ENCODE data around the gene CSNK1E. TPM values are rescaled to one million over a fixed set of nuclear protein-coding genes. Genes with fewer than 3 reads are reported as not detected.
"Not testable (repeated sequence)": the region's sequence is repeated elsewhere in the genome, so short reads cannot be mapped to it uniquely, and the experiment has no call there.

The CSNK1E gene
- total and polyA plus RNA-seq, 2 experiments from 2014 or later = 46.9 to 130 TPM

DNA sequence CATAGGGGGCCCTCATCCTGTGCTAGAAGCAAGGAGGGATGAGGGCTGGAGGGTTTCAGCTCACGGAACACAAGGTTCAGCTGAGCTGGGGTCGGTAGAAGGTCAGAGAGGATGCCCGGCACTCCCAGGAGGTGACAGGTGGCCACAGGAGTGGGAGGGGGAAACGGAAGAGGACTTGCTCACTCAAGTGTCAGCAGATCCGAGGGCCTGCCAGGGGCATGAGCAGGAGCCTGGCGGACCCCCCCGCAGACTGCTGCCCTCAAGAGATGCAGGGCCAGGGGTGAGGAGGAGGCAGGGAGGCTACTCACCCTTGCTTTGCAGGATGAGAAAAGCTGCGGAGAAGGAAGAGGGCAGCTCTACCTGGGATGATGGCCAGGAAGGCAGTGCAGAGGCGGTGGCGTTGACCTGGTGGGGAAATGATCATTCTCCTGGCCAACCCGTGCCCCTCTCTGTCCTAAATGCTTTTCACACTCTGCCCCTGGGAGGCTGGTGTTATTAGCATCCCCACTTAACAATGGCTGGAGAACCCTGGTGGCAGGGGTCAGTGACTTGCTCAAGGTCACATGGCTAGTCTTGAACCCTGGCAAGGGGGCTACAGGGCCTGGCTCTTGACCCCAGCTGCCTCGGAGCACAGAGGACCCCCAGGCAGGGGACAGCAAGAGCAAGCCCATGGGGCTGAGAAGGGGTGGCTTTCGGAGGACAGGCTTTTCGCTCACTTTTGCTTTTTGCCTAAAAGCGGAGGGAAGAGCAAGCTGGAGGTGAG lies 30.1 kb upstream of the CSNK1E start:
- Histone ChIP-seq H3K9me2 (ENCODE audit: insufficient read depth) (no peaks in the 10 kb centered on the region), H2AFZ (no peak overlapping the region), H3K4me3 (no peak overlapping the region), H3K4me2 (ENCODE audit: unreplicated experiment) (no peak overlapping the region), H3K4me1 (ENCODE audit: insufficient read depth) (no peaks in the 10 kb centered on the region), H3K9me3 (ENCODE audit: low read depth) (no peaks in the 10 kb centered on the region), H4K20me1 (ENCODE audit: insufficient read depth) (no peaks in the 10 kb centered on the region), H3K36me3 (ENCODE audit: low read depth) (no peaks in the 10 kb centered on the region), H3K9ac (no peak overlapping the region), H3F3A (ENCODE audit: insufficient read depth) (no peaks in the 10 kb centered on the region), H3K27ac (no peak overlapping the region), H3K79me2 (ENCODE audit: insufficient read depth) (no peaks in the 10 kb centered on the region), H3K27me3 (replicated peaks; ENCODE audit: insufficient read depth) (no peaks in the 10 kb centered on the region)
- 63 to 65% methylated on average over 15 of the region's 15 CpGs for WGBS, 2 experiments (ENCODE audit: low coverage in 1 of 2, low lambda C conversion rate in 2 of 2, missing lambda C conversion rate in 2 of 2)
- TF ChIP-seq EZH2phosphoT487 (IDR thresholded peaks at IDR 0.05; ENCODE audit: insufficient read depth, low read depth) = no peak
- no peak for TF ChIP-seq EZH2 (IDR thresholded peaks at IDR 0.05; ENCODE audit: insufficient read depth, poor library complexity, severe bottlenecking)
- DNase-seq = no peak
- in situ Hi-C loops (cut with MboI) = no loop called here

DNA sequence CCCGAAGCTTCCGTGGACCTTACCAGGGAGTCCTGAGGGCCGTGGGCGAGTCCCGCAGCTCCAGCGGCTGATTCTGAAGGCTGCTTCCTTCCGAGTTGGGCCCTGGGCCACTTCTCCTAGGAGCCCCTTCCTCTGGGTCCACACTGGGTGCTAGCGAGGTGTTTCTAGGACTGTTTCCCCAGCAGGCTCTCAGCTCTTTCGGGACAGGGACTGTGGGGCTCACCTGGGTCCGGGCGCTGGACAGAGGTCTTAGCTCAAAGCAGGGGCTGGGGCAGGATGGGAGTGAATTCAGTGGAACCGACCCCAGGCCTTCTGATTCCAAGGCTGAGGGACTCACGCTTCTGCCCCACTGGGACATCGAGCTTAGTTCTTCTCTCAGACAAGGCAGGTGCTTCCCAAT lies 29.3 kb upstream of the CSNK1E start:
- no peak for TF ChIP-seq EZH2 (IDR thresholded peaks at IDR 0.05; ENCODE audit: insufficient read depth, poor library complexity, severe bottlenecking)
- TF ChIP-seq EZH2phosphoT487 (IDR thresholded peaks at IDR 0.05; ENCODE audit: insufficient read depth, low read depth) = no peak
- 86 to 87% methylated on average over 14 of the region's 14 CpGs for WGBS, 2 experiments (ENCODE audit: low coverage in 1 of 2, low lambda C conversion rate in 2 of 2, missing lambda C conversion rate in 2 of 2)
- no peak overlapping the region for H3K27ac ChIP-seq

DNA sequence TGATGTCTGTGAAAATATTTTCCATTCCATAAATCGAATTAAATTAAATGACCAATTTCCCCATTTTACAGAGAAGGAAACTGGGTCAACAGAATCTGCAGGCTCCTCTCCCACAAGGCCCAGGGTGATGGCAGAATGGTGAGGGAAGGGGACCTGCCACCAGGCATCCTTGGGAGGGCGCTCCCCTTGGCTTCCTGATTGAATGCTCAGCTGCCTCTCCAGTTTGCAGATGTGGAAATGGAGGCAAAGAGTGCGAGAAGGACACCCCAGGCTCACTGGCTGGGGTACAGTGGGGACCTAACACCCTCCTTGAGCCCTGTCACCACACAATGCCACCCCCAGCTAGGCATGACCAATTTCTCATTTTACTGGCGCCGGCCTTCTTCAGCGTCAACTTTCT lies 28.5 kb upstream of the CSNK1E start:
- no peak for TF ChIP-seq EZH2 (IDR thresholded peaks at IDR 0.05; ENCODE audit: insufficient read depth, poor library complexity, severe bottlenecking)
- no peak for TF ChIP-seq EZH2phosphoT487 (IDR thresholded peaks at IDR 0.05; ENCODE audit: insufficient read depth, low read depth)
- H3K27me3 ChIP-seq (replicated peaks; ENCODE audit: insufficient read depth) = no peaks in the 10 kb centered on the region
- H3K9me3 ChIP-seq (ENCODE audit: low read depth) = no peaks in the 10 kb centered on the region
- no peaks in the 10 kb centered on the region for H3K9me2 ChIP-seq (ENCODE audit: insufficient read depth)
- H4K20me1 ChIP-seq (ENCODE audit: insufficient read depth) = no peaks in the 10 kb centered on the region
- H2AFZ ChIP-seq = no peak overlapping the region
- H3K4me2 ChIP-seq (ENCODE audit: unreplicated experiment) = no peak overlapping the region
- 87 to 89% methylated on average over 6 of the region's 6 CpGs for WGBS, 2 experiments (ENCODE audit: low coverage in 1 of 2, low lambda C conversion rate in 2 of 2, missing lambda C conversion rate in 2 of 2)
- no peak for DNase-seq
- H3K4me1 ChIP-seq (ENCODE audit: insufficient read depth) = no peaks in the 10 kb centered on the region
- H3F3A ChIP-seq (ENCODE audit: insufficient read depth) = no peaks in the 10 kb centered on the region
- H3K79me2 ChIP-seq (ENCODE audit: insufficient read depth) = no peaks in the 10 kb centered on the region
- no peak overlapping the region for H3K27ac ChIP-seq
- in situ Hi-C loops (cut with MboI) = no loop called here
- H3K36me3 ChIP-seq (ENCODE audit: low read depth) = no peaks in the 10 kb centered on the region
- no peak overlapping the region for H3K9ac ChIP-seq
- no peak overlapping the region for H3K4me3 ChIP-seq

More for the DNA sequence above, 29.3 kb upstream of the CSNK1E start:
- Histone ChIP-seq H3K4me2 (ENCODE audit: unreplicated experiment) (no peak overlapping the region), H3K4me1 (ENCODE audit: insufficient read depth) (no peaks in the 10 kb centered on the region), H2AFZ (no peak overlapping the region), H3K27me3 (replicated peaks; ENCODE audit: insufficient read depth) (no peaks in the 10 kb centered on the region), H3K9ac (no peak overlapping the region), H3K4me3 (no peak overlapping the region), H3K36me3 (ENCODE audit: low read depth) (no peaks in the 10 kb centered on the region), H3K9me3 (ENCODE audit: low read depth) (no peaks in the 10 kb centered on the region), H3K9me2 (ENCODE audit: insufficient read depth) (no peaks in the 10 kb centered on the region), H3F3A (ENCODE audit: insufficient read depth) (no peaks in the 10 kb centered on the region), H4K20me1 (ENCODE audit: insufficient read depth) (no peaks in the 10 kb centered on the region), H3K79me2 (ENCODE audit: insufficient read depth) (no peaks in the 10 kb centered on the region)
- in situ Hi-C loops (cut with MboI) = no loop called here
- no peak for DNase-seq

DNA sequence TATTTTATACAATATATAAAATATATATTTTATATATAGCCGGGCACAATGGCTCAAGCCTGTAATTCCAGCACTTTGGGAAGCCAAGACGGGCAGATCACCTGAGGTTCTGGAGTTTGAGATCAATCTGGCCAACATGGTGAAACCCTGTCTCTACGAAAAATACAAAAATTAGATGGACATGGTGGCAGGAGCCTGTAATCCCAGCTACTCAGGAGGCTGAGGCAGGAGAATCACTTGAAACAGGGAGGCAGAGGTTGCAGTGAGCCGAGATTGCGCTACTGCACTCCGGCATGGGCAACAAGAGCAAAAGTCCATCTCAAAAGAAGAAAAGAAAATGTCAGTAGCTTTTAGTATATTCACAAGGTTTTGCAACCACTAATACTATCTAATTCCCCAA lies 22.7 kb upstream of the CSNK1E start:
- H3F3A ChIP-seq (ENCODE audit: insufficient read depth); H3K9ac ChIP-seq; H3K4me3 ChIP-seq; DNase-seq; H2AFZ ChIP-seq; H3K9me3 ChIP-seq (ENCODE audit: low read depth); H3K4me2 ChIP-seq (ENCODE audit: unreplicated experiment); H3K4me1 ChIP-seq (ENCODE audit: insufficient read depth); H3K27me3 ChIP-seq (replicated peaks; ENCODE audit: insufficient read depth); H3K9me2 ChIP-seq (ENCODE audit: insufficient read depth); H3K79me2 ChIP-seq (ENCODE audit: insufficient read depth); H3K36me3 ChIP-seq (ENCODE audit: low read depth); H3K27ac ChIP-seq; in situ Hi-C loops (cut with MboI); H4K20me1 ChIP-seq (ENCODE audit: insufficient read depth): not testable (repeated sequence)
- WGBS, 2 experiments (ENCODE audit: low coverage in 1 of 2, low lambda C conversion rate in 2 of 2, missing lambda C conversion rate in 2 of 2) = 81 to 85% methylated on average over 6 of the region's 6 CpGs

All from GM23248 (cell line).